UCSD-AML1 (cell line): ENCODE results near the gene PEPD.
"Not testable (repeated sequence)": the region's sequence is repeated elsewhere in the genome, so short reads cannot be mapped to it uniquely, and the experiment has no call there.

ENCODE experiments used
- DNase-seq: peaks from one replicate; lab custom pipeline; 2025; ENCODE audit not compliant: unreplicated experiment; lab: John Stamatoyannopoulos, UW

The PEPD gene

GRCh38 chr19:33499671-33500506 lies 21.7 kb downstream of the PEPD start:
- no peak for DNase-seq

- no peak for DNase-seq
Measured at GRCh38 chr19:33499248-33499647, 22.3 kb downstream of the PEPD start.

- DNase-seq = no peak
Measured at GRCh38 chr19:33498391-33499000, 23.1 kb downstream of the PEPD start.

- DNase-seq = no peak
Measured at GRCh38 chr19:33497778-33498175, 23.8 kb downstream of the PEPD start.

- DNase-seq = no peak
Measured at GRCh38 chr19:33497131-33497777, 24.3 kb downstream of the PEPD start.

- no peak for DNase-seq
Measured at GRCh38 chr19:33496038-33496895, 25.3 kb downstream of the PEPD start.

- DNase-seq = no peak
Measured at GRCh38 chr19:33493401-33494275, 28.0 kb downstream of the PEPD start.

GRCh38 chr19:33492951-33493350 lies 28.6 kb downstream of the PEPD start:
- DNase-seq = no peak

- no peak for DNase-seq
Measured at GRCh38 chr19:33492090-33492489, 29.5 kb downstream of the PEPD start.

GRCh38 chr19:33490596-33490995 lies 31.0 kb downstream of the PEPD start:
- DNase-seq = not testable (repeated sequence)

- DNase-seq = no peak
Measured at GRCh38 chr19:33490041-33490451, 31.5 kb downstream of the PEPD start.

- no peak for DNase-seq
Measured at GRCh38 chr19:33488826-33489225, 32.8 kb downstream of the PEPD start.

- no peak for DNase-seq
Measured at GRCh38 chr19:33487901-33488800, 33.4 kb downstream of the PEPD start.

- no peak for DNase-seq
Measured at GRCh38 chr19:33486936-33487811, 34.4 kb downstream of the PEPD start.

GRCh38 chr19:33486407-33486806 lies 35.2 kb downstream of the PEPD start:
- no peak for DNase-seq

GRCh38 chr19:33484226-33484774 lies 37.3 kb downstream of the PEPD start:
- DNase-seq = no peak

GRCh38 chr19:33482476-33482875 lies 39.1 kb downstream of the PEPD start:
- DNase-seq = no peak

- DNase-seq = no peak
Measured at GRCh38 chr19:33481863-33482262, 39.7 kb downstream of the PEPD start.
